ENCODE data around the gene RARS2.
"Not testable (repeated sequence)": the region's sequence is repeated elsewhere in the genome, so short reads cannot be mapped to it uniquely, and the experiment has no call there.

Gene RARS2

GRCh38 chr6:87589693-87590416 lies at the start of gene RARS2, which contains the start of gene ORC3:
Gene RARS2, minus strand, starts transcription at chr6:87589987. Its CDS starts 30 bp downstream, at chr6:87589957.
Gene ORC3, plus strand, starts transcription at chr6:87590135. Its CDS starts 34 bp downstream, at chr6:87590169.
- DNase-seq (ENCODE audit: low spot score) = peak; percentile 98

DNA sequence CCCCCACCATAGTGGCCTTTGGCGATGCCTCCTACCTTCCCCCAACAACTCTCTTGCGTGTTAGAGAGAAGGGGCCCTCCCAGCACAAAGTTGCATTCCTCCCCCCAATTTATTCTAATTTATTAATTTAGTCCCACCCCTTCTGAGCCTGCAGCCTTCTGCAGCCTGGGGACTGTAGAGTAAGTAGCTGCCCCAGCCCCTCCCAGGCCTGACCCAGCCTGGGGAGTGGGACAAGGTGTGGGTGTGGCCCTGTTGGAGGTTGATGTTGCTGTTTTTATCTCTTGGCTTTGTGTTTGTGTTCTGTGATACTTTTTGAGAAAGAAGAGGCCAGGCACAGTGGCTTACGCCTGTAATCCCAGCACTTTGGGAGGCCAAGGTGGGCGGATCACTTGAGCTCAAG lies 49.6 kb upstream of the RARS2 start:
- DNase-seq (ENCODE audit: low spot score) = no peak

DNA sequence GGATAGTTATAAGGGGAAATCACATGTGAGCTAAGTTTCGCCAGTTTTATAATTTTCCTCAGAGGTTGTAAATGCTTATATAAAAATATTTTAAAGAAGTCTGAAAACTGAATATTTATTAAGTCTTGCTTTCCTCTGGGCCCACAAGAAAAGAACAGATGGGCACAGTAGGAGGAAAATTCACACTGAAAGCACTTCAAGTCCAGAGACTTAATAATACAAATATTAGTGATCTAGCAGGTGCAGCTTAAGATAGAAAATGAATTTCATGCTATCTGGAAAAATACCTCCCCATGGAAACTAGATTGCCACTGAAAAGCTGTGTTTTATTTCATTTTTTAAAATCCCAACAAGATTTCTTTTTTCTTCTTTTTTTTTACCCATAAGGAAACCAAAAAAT lies 47.3 kb upstream of the RARS2 start:
- DNase-seq (ENCODE audit: low spot score) = no peak

- DNase-seq (ENCODE audit: low spot score) = no peak
Measured at GRCh38 chr6:87636315-87636714, 46.5 kb upstream of the RARS2 start.

- no peak for DNase-seq (ENCODE audit: low spot score)
Measured at GRCh38 chr6:87633851-87634250, 44.1 kb upstream of the RARS2 start.

- DNase-seq (ENCODE audit: low spot score) = no peak
Measured at GRCh38 chr6:87630746-87631145, 41.0 kb upstream of the RARS2 start.

DNA sequence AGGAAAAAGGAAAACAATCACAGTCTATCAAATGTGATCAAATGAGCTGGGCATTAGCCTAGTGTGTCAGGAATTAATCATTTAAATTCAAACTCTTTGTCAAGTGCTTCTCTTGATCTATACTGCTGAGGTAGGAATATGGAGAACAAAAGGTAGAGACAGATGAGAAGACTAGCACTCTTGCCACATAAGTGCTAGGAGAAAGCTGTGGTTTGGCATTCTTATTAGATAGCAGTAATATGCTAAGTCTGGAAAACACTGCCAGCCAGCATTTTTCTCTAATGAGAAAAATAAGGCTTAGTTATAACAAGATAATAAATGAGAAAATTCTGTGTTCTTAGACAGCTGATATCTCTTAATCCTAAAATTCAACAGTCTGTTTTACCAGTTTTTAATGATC lies 39.1 kb upstream of the RARS2 start:
- no peak for DNase-seq (ENCODE audit: low spot score)

DNA sequence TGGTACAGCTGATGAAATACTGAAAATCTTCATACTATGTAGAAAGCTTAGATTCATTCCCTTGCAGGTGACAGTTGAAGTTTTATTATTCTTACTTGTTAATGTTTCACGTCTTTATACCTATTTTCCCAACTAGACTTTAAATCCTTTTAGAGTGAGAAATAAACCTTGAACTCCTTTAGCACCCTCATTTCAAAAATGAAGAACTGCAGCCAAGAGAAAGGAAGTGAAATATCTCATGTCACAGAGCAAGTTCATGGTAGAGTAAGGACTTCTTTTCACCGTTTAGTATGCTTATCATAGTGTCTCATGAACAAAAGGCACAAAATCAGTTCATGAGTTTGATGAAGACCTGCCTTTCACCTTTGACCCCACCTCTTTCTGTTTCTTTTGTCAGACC lies 38.6 kb upstream of the RARS2 start:
- DNase-seq (ENCODE audit: low spot score) = no peak

- no peak for DNase-seq (ENCODE audit: low spot score)
Measured at GRCh38 chr6:87623248-87623647, 33.5 kb upstream of the RARS2 start.

- DNase-seq (ENCODE audit: low spot score) = no peak
Measured at GRCh38 chr6:87618531-87618930, 28.7 kb upstream of the RARS2 start.

DNA sequence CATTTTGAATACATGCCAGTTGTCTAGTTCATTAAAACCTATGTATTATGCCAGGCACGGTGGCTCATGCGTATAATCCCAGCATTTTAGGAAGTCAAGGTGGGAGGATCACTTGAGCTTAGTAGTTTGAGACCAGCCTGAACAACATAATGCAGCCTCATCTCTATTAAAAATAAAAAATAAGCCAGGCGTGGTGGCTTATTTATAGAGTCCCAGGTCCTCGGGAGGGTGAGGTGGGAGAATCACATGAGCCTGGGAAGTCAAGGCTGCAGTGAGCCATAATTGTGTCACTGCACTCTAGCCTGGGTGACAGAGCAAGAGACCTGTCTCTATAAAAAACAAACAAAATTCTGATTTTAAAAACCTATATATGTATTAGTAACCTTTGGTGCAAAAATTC lies 27.6 kb upstream of the RARS2 start:
- DNase-seq (ENCODE audit: low spot score) = no peak

GRCh38 chr6:87613018-87613417 lies 23.2 kb upstream of the RARS2 start:
- not testable (repeated sequence) for DNase-seq (ENCODE audit: low spot score)

DNA sequence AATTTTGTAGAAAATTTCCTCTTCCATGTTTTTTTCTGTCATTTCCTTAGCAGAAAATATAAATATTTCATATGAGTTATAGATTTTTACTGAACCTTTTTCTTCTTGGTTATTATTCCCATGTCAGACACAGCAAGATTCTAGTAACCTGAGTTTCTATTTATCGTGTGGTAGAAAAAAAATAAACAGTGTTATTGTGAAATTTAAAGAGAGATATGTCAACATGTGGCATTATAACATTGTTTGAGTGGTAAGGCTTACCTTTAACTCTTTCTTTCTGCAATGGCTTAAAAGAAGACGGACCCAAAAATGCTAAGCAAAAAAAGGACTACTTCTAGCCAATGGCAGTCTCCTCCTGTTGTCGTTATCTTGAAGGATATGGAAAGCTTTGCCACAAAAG lies 19.0 kb upstream of the RARS2 start:
- DNase-seq (ENCODE audit: low spot score) = no peak

GRCh38 chr6:87606199-87606598 lies 16.4 kb upstream of the RARS2 start:
- DNase-seq (ENCODE audit: low spot score) = no peak

DNA sequence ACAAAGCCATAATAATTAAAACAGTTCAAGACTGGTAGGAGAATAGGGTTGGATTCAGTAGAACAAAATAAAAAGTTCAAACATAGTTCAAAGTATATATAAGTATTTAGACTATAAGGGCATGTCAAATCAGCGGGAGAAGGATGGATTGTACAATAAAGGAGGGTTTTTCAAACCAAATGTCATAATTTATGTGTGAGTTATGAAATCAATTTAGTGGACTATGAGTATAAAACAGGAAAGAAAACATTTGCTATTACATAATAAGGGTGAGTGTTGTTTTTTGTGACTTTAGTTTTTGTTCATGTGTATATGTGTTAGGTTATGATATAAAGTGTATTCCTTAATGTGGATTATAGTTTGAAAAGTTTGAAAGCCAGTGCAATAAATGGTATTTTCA lies 10.8 kb upstream of the RARS2 start:
- no peak for DNase-seq (ENCODE audit: low spot score)

DNA sequence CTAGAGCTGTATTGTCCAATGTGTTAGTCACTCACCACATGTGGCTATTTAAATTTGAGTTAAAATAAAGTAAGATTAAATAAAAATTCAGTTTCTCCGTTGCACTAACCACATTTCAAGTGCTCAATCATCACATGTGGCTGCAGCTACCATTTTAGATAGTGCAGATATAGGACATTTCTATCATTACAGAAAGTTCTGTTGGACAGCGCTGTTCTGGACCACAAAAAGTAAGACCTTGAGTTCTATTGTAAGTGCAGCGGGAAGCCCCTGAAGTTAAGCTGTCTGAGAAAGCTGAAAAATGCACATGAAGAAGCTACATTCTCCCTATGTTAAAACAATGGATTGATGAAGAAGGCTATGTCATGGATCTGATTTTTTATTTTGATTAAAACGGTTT lies 1.2 kb upstream of the RARS2 start:
- DNase-seq (ENCODE audit: low spot score) = no peak

- no peak for DNase-seq (ENCODE audit: low spot score)
Measured at GRCh38 chr6:87590417-87590880, 662 bp upstream of the RARS2 start.

DNA sequence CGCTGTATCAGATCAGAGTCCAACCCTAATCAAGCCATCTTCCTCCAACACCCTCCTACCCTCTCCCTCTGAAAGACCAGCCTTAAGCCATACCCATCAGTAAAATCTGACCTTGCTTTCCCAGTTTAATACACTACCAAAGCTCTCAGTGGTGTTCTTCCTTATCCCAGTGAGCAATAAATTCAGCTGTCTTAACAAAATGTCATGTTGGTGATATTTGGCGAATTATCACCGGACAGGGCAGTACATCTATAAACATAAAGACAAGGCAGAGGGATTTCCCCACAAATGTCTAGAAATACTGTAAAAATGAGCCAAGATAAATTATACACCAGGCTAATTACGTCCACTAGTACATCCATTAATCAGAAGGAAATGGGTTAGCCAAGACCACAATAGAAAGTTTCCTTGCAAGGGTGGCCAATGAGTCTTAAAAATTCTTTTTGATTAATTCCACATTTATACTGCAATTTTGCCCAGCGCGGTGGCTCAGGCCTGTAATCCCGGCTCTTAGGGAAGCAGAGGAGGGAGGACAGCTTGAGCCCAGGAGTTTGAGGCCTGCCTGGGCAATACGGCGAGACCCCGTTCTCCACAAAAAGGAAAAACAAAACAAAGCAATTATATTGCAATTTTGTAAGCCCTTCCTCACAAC lies 905 bp downstream of the RARS2 start:
- no peak for DNase-seq (ENCODE audit: low spot score)

GRCh38 chr6:87586371-87587077 lies 3.3 kb downstream of the RARS2 start:
- DNase-seq (ENCODE audit: low spot score) = no peak

DNA sequence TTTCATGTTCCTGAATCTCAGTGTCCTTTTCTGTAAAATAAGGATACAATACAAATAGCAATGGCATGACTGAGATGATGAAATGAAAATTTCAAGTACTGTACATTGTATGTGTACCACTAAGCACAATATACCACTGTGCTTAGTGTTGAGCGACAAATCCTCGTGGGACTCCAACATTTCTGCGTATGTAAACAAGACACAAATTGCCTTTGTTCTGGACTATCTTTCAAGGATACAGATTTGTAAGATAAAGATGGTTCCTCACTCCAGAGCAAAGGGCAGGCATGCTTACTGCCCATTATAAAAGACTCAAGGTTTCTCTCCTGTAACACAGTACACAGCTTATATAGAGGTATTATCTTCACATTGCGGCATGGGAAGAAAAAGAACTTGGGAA lies 6.0 kb downstream of the RARS2 start:
- DNase-seq (ENCODE audit: low spot score) = no peak

GRCh38 chr6:87575423-87575822 lies 14.4 kb downstream of the RARS2 start:
- no peak for DNase-seq (ENCODE audit: low spot score)

DNA sequence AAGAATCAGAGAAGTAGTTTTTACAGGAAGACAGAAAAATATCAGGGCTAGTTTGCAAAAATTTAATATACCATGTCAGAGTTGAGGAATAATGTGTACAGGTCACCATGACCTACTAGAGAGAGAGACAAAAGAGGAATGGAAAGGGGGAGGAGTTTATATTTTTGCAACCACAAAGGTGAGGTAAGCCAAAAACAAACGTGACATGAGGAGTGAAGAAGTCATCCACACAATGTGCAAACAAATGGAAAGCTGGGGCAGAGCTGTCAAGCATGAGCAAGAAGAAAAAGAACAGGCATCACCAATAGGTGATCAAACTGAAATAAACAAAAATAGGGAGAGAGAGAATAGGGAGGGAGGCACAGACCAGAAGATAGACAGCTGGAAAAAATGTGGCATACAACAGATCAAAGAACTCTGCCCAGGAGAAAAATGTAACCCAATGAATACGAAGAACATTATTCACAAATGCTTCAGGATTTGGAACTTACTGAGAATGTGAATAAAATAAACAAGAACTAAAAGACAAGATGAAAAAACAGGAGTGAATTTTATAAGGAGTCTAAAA lies 15.5 kb downstream of the RARS2 start:
- DNase-seq (ENCODE audit: low spot score) = no peak

Measured in Ammon's horn (tissue), 1 donor.